SK-N-SH (cell line): ENCODE results near the gene HOXB7. TPM values are rescaled to one million over a fixed set of nuclear protein-coding genes. Genes with fewer than 3 reads are reported as not detected.

ENCODE experiments used
- CTCF ChIA-PET: fragments of 300-600, 350-600 bp; formaldehyde crosslinking; extraction: SDS; loops from one replicate; lab custom pipeline; 2021; lab: Yijun Ruan, JAX
- POLR2A ChIA-PET: fragments of 350-600 bp; sonication (Branson Sonifier 250); formaldehyde crosslinking; extraction: SDS; loops from one replicate; lab custom pipeline; 2020; ENCODE audit warnings: antibody characterized with exemption, inconsistent platforms; lab: Yijun Ruan, JAX
- DNase-seq: peaks from one replicate; pipeline ENCODE4 v3.0.0; 2012
- H2AFZ ChIP-seq: fragments of 200-600 bp; sonication (generic); 2 replicates; pipeline ENCODE4 v1.8.1; 2016; ENCODE audit warnings: antibody characterized with exemption, mild to moderate bottlenecking, low read depth
- H3F3A ChIP-seq: fragments of 200-600 bp; sonication (generic); replicated peaks from 2 replicates; pipeline ENCODE3; 2016; ENCODE audit warnings: antibody characterized with exemption, mild to moderate bottlenecking; ENCODE audit not compliant: insufficient read depth
- H3K27ac ChIP-seq, 2 experiments: fragments of 200-500 bp in 1 of 2; fragments of 200-600 bp in 1 of 2; sonication (Bioruptor generic) in 1 of 2; sonication (generic), shearing (Covaris generic) in 1 of 2; 2 replicates each; pipeline versions ENCODE4 v1.5.1 to v1.6.1; 2014 to 2016; ENCODE audit warnings: low read depth in 2 of 2, inconsistent platforms in 1 of 2, low read length in 1 of 2, mild to moderate bottlenecking in 1 of 2, mixed read lengths in 1 of 2
- H3K27me3 ChIP-seq: fragments of 200-600 bp; sonication (generic), shearing (Covaris generic); 2 replicates; pipeline ENCODE4 v1.6.1; 2016; ENCODE audit warnings: mixed run types; ENCODE audit not compliant: insufficient read depth
- H3K36me3 ChIP-seq, 2 experiments: fragments of 200-500 bp in 1 of 2; fragments of 200-600 bp in 1 of 2; sonication (Bioruptor generic) in 1 of 2; sonication (generic) in 1 of 2; replicated peaks in 1 of 2; 2 replicates each; pipeline versions ENCODE3 to v1.5.1; 2014 to 2016; ENCODE audit warnings: low read length in 1 of 2, mild to moderate bottlenecking in 1 of 2; ENCODE audit not compliant: insufficient read depth in 2 of 2, control insufficient read depth in 1 of 2
- H3K4me1 ChIP-seq, 2 experiments: fragments of 200-500 bp in 1 of 2; fragments of 200-600 bp in 1 of 2; sonication (Bioruptor generic) in 1 of 2; sonication (generic), shearing (Covaris generic) in 1 of 2; 2 replicates each; pipeline versions ENCODE4 v1.5.1 to v1.6.1; 2014 to 2016; ENCODE audit warnings: low read depth in 1 of 2, low read length in 1 of 2, mixed run types in 1 of 2; ENCODE audit not compliant: insufficient read depth in 2 of 2, control insufficient read depth in 1 of 2
- H3K4me2 ChIP-seq: fragments of 200-600 bp; sonication (generic), shearing (Covaris generic); 2 replicates; pipeline ENCODE4 v1.6.1; 2017; ENCODE audit warnings: mixed run types
- H3K4me3 ChIP-seq, 2 experiments: fragments of 200-500 bp in 1 of 2; fragments of 200-600 bp in 1 of 2; sonication (Bioruptor generic) in 1 of 2; sonication (generic), shearing (Covaris generic) in 1 of 2; 2 replicates each; pipeline versions ENCODE4 v1.5.1 to v1.8.1; 2014 to 2016; ENCODE audit warnings: low read depth in 2 of 2, inconsistent platforms in 1 of 2, low read length in 1 of 2, mild to moderate bottlenecking in 1 of 2, mixed read lengths in 1 of 2, moderate library complexity in 1 of 2
- H3K79me2 ChIP-seq: fragments of 200-600 bp; sonication (generic); 2 replicates; pipeline ENCODE4 v1.8.1; 2017; ENCODE audit warnings: mild to moderate bottlenecking; ENCODE audit not compliant: insufficient read depth
- H3K9ac ChIP-seq: fragments of 200-600 bp; sonication (generic); 2 replicates; pipeline ENCODE4 v1.6.1; 2017; ENCODE audit warnings: mixed run types
- H3K9me2 ChIP-seq: fragments of 200-600 bp; sonication (generic); 2 replicates; pipeline ENCODE4 v1.6.1; 2017; ENCODE audit warnings: mixed run types
- H3K9me3 ChIP-seq: fragments of 200-600 bp; sonication (generic); 2 replicates; pipeline ENCODE4 v1.6.1; 2017; ENCODE audit warnings: mixed run types, mild to moderate bottlenecking, moderate library complexity
- H4K20me1 ChIP-seq: fragments of 200-600 bp; sonication (generic); 2 replicates; pipeline ENCODE4 v1.6.1; 2017; ENCODE audit warnings: mild to moderate bottlenecking, mixed run types; ENCODE audit not compliant: insufficient read depth
- CHD2 ChIP-seq: fragments of 150-350 bp; IDR thresholded peaks from 2 replicates; pipeline ENCODE4 v1.6.1; 2018; ENCODE audit warnings: low read length; ENCODE audit not compliant: partially characterized antibody
- EZH2phosphoT487 ChIP-seq: fragments of 200-600 bp; sonication (generic); IDR thresholded peaks from 2 replicates; pipeline ENCODE4 v1.6.1; 2017; ENCODE audit warnings: low read depth, mixed run types, mild to moderate bottlenecking, antibody characterized with exemption, moderate library complexity, borderline replicate concordance
- FOSL2 ChIP-seq: IDR thresholded peaks from 2 replicates; pipeline ENCODE4 v1.4.0; 2012; ENCODE audit warnings: low read depth, mild to moderate bottlenecking, moderate library complexity, borderline replicate concordance
- FOXJ3 ChIP-seq: sonication (generic); formaldehyde crosslinking; IDR thresholded peaks from 2 replicates; pipeline ENCODE4 v1.5.1; 2020; ENCODE audit warnings: mild to moderate bottlenecking, missing genetic modification reagents
- GATA2 ChIP-seq: sonication (generic); formaldehyde crosslinking; IDR thresholded peaks from 2 replicates; pipeline ENCODE4 v1.5.0; 2020; ENCODE audit warnings: mild to moderate bottlenecking, missing genetic modification reagents
- MEF2A ChIP-seq: IDR thresholded peaks from 2 replicates; pipeline ENCODE4 v1.4.0; 2012; ENCODE audit warnings: low read depth, borderline replicate concordance
- NRF1 ChIP-seq: IDR thresholded peaks from 2 replicates; pipeline ENCODE4 v1.6.1; 2012; ENCODE audit warnings: low read depth, mild to moderate bottlenecking, low read length
- RCOR1 ChIP-seq: fragments of 150-350 bp; IDR thresholded peaks from 2 replicates; pipeline ENCODE4 v1.6.1; 2017; ENCODE audit warnings: antibody characterized with exemption, low read length
- RXRA ChIP-seq: IDR thresholded peaks from 2 replicates; pipeline ENCODE4 v1.4.0; 2012; ENCODE audit warnings: low read depth, mild to moderate bottlenecking, borderline replicate concordance
- SMC3 ChIP-seq: IDR thresholded peaks from 2 replicates; pipeline ENCODE4 v1.6.1; 2012; ENCODE audit warnings: low read depth, low read length, improper control_type of control experiment
- TAF1 ChIP-seq: IDR thresholded peaks from 2 replicates; pipeline ENCODE4 v1.6.1; 2012; ENCODE audit warnings: low read depth, mild to moderate bottlenecking, low read length, moderate library complexity, borderline replicate concordance
- TEAD4 ChIP-seq: IDR thresholded peaks from 2 replicates; pipeline ENCODE4 v1.4.0; 2012; ENCODE audit warnings: mild to moderate bottlenecking, borderline replicate concordance; ENCODE audit not compliant: insufficient read depth
- YY1 ChIP-seq: IDR thresholded peaks from 2 replicates; pipeline ENCODE4 v1.4.0; 2012; ENCODE audit warnings: low read depth, mild to moderate bottlenecking
- WGBS: methylation state at CpG from one replicate; pipeline ENCODE4 v1.1.6; 2017; ENCODE audit warnings: low lambda C conversion rate; 5-methylcytosine and 5-hydroxymethylcytosine counted together
- polyA plus RNA-seq, 3 experiments: library from polyadenylated mRNA; depleted of rRNA; stranded (reverse); fragments of >200 nt; gene quantifications; 2 replicates each; pipeline ENCODE4 v1.2.3, GENCODE V29; 2012
- TF ChIP-seq, protein P1 (sequence below): fragments of 150-350 bp; IDR thresholded peaks from 2 replicates; pipeline ENCODE4 v1.6.1; 2017; ENCODE audit warnings: antibody characterized with exemption, low read length, low read depth, borderline replicate concordance
- TF ChIP-seq, protein P2 (sequence below): IDR thresholded peaks from 2 replicates; pipeline ENCODE4 v1.4.0; 2012; ENCODE audit warnings: low read depth, borderline replicate concordance
- TF ChIP-seq, protein P3 (sequence below): fragments of 200-600 bp; sonication (generic); IDR thresholded peaks from 2 replicates; pipeline ENCODE4 v1.6.1; 2017; ENCODE audit warnings: antibody characterized with exemption, mild to moderate bottlenecking, moderate library complexity
- TF ChIP-seq, protein P4 (sequence below): IDR thresholded peaks from 2 replicates; pipeline ENCODE4 v1.4.0; 2012; ENCODE audit warnings: low read depth, borderline replicate concordance
- TF ChIP-seq, protein P5 (sequence below): IDR thresholded peaks from 2 replicates; pipeline ENCODE4; 2012

Gene HOXB7
- polyA plus RNA-seq, 1 of the 3 experiments (the other 2 are of a cell fraction): not detected

DNA sequence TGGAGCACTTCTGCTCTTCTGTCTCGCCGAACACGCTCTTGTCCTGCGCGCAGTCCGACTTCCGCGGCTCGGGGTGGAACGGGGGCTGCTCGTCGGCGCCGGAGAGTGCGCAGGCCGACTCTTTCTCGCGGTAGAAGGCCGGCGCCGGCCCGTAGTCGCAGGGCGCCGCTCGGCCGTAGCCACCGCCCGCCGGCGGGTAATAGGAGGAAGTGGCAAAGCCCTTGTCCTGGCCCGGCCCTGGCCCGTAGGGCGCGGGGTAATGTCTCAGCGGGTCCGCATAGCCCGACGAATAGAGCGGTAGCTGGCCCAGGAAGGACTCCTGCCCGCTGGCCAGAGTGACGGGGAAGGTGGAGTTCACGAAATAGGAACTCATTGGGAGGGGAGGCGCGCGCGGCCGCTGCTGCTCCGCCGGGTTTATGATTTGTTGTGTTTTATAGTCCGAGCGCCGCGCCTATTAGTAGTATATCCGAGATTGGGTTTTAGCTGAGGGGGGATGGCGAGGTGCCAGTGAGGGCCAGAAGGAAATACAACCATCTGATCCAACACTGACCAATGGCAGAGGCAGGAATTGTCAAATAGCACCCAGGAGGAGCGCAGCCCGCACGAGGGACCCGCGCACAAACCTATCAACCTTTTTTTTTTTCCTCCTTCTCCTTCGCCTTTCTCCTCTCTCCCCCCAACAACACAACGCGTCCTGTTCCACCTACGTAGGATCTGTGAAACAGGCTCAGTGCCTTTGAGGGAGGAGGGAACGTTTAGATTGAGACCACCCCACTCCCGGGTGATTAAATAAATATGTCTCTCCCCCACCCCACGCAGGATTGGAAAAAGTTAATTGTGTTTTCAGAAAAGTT, 12.8 kb downstream of the HOXB7 start:
- no peak overlapping the region for H3K27ac ChIP-seq
- ChIA-PET CTCF (interaction anchor here (1.2 to 1.4 kb wide), 2 partner anchors 11 to 74 kb away, joined by 3 read pairs; no protein-coding TSS in a partner anchor), POLR2A (no interaction called here)
- H3K4me3 ChIP-seq: 0 out of 4 replicates have a peak overlapping the region, but pooled peaks of 1 of the 2 experiments have one; percentile 28
- peak overlapping the region; percentile 75; the same call in 1 of the 2 replicates for H2AFZ ChIP-seq
- H3K36me3 ChIP-seq: no peaks in the 10 kb centered on the region
- H3K9me3 ChIP-seq: no peaks in the 10 kb centered on the region
- no peaks in the 10 kb centered on the region for H3K79me2 ChIP-seq
- peaks cover 0 to 4% of the 10 kb centered on the region in 2 experiments; a peak in 1 of 4 replicates for H3K4me1 ChIP-seq
- H3K4me2 ChIP-seq: peak overlapping the region; percentile 72; the same call in 1 of the 2 replicates
- H3K9ac ChIP-seq: no peak overlapping the region
- peaks cover 4% of the 10 kb centered on the region for H3F3A ChIP-seq
- H3K27me3 ChIP-seq: peaks cover 98% of the 10 kb centered on the region
- H4K20me1 ChIP-seq: peaks cover 20% of the 10 kb centered on the region; the same call in 1 of the 2 replicates
- TF ChIP-seq YY1 (no peak), EZH2phosphoT487 (peak; percentile 83)
- TF ChIP-seq, all 33 proteins: peak for 1
- H3K9me2 ChIP-seq: no peaks in the 10 kb centered on the region
- WGBS: 17% methylated on average over 60 of the region's 68 CpGs
- DNase-seq: no peak

DNA sequence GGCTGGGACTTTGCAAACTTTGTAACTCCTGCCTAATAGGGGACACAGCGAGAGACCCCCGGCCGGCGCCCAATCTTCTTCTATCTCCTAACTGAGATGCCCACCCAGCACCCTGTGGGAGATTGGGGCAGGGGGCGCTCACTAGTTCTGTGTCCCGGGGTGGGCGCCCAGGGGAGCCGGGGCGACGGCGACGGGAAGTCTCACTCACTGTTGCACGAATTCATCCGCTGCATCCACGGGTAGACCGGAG, 13.4 kb downstream of the HOXB7 start:
- CTCF ChIA-PET: no interaction called here
- Histone ChIP-seq H3K79me2 (no peaks in the 10 kb centered on the region), H2AFZ (no peak overlapping the region), H3K9me3 (no peaks in the 10 kb centered on the region), H3K4me2 (peak overlapping the region; percentile 72; the same call in 1 of the 2 replicates), H3F3A (peaks cover 4% of the 10 kb centered on the region), H3K27ac (no peak overlapping the region), H3K9me2 (no peaks in the 10 kb centered on the region), H4K20me1 (peaks cover 20% of the 10 kb centered on the region; the same call in 1 of the 2 replicates), H3K27me3 (peaks cover 98% of the 10 kb centered on the region), H3K4me1 (peaks cover 0 to 4% of the 10 kb centered on the region in 2 experiments; a peak in 1 of 4 replicates), H3K9ac (no peak overlapping the region), H3K4me3 (no peak overlapping the region), H3K36me3 (no peaks in the 10 kb centered on the region)
- 13% methylated on average over 16 of the region's 16 CpGs for WGBS
- POLR2A ChIA-PET: no interaction called here
- DNase-seq: no peak
- TF ChIP-seq SMC3: no peak
- TF ChIP-seq, protein P1, sequence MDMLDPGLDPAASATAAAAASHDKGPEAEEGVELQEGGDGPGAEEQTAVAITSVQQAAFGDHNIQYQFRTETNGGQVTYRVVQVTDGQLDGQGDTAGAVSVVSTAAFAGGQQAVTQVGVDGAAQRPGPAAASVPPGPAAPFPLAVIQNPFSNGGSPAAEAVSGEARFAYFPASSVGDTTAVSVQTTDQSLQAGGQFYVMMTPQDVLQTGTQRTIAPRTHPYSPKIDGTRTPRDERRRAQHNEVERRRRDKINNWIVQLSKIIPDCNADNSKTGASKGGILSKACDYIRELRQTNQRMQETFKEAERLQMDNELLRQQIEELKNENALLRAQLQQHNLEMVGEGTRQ: no peak
- TF ChIP-seq, protein P2, sequence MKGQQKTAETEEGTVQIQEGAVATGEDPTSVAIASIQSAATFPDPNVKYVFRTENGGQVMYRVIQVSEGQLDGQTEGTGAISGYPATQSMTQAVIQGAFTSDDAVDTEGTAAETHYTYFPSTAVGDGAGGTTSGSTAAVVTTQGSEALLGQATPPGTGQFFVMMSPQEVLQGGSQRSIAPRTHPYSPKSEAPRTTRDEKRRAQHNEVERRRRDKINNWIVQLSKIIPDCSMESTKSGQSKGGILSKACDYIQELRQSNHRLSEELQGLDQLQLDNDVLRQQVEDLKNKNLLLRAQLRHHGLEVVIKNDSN: no peak
- no peak for TF ChIP-seq FOSL2
- TF ChIP-seq RXRA: no peak
- no peak for TF ChIP-seq GATA2 (CRISPR knock-in tag)
- TF ChIP-seq, protein P3, sequence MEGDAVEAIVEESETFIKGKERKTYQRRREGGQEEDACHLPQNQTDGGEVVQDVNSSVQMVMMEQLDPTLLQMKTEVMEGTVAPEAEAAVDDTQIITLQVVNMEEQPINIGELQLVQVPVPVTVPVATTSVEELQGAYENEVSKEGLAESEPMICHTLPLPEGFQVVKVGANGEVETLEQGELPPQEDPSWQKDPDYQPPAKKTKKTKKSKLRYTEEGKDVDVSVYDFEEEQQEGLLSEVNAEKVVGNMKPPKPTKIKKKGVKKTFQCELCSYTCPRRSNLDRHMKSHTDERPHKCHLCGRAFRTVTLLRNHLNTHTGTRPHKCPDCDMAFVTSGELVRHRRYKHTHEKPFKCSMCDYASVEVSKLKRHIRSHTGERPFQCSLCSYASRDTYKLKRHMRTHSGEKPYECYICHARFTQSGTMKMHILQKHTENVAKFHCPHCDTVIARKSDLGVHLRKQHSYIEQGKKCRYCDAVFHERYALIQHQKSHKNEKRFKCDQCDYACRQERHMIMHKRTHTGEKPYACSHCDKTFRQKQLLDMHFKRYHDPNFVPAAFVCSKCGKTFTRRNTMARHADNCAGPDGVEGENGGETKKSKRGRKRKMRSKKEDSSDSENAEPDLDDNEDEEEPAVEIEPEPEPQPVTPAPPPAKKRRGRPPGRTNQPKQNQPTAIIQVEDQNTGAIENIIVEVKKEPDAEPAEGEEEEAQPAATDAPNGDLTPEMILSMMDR: no peak
- TF ChIP-seq TEAD4: no peak
- TF ChIP-seq, protein P4, sequence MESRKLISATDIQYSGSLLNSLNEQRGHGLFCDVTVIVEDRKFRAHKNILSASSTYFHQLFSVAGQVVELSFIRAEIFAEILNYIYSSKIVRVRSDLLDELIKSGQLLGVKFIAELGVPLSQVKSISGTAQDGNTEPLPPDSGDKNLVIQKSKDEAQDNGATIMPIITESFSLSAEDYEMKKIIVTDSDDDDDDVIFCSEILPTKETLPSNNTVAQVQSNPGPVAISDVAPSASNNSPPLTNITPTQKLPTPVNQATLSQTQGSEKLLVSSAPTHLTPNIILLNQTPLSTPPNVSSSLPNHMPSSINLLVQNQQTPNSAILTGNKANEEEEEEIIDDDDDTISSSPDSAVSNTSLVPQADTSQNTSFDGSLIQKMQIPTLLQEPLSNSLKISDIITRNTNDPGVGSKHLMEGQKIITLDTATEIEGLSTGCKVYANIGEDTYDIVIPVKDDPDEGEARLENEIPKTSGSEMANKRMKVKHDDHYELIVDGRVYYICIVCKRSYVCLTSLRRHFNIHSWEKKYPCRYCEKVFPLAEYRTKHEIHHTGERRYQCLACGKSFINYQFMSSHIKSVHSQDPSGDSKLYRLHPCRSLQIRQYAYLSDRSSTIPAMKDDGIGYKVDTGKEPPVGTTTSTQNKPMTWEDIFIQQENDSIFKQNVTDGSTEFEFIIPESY: no peak
- no peak for TF ChIP-seq FOXJ3 (CRISPR knock-in tag)
- no peak for TF ChIP-seq RCOR1
- TF ChIP-seq NRF1: no peak
- no peak for TF ChIP-seq CHD2
- TF ChIP-seq TAF1: no peak
- no peak for TF ChIP-seq MEF2A
- TF ChIP-seq, protein P5, sequence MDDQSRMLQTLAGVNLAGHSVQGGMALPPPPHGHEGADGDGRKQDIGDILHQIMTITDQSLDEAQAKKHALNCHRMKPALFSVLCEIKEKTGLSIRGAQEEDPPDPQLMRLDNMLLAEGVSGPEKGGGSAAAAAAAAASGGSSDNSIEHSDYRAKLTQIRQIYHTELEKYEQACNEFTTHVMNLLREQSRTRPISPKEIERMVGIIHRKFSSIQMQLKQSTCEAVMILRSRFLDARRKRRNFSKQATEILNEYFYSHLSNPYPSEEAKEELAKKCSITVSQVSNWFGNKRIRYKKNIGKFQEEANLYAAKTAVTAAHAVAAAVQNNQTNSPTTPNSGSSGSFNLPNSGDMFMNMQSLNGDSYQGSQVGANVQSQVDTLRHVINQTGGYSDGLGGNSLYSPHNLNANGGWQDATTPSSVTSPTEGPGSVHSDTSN: no peak
